HTR-8/SVneo (cell line): ENCODE measurements around the gene GNAI2.

Experiments used
- DNase-seq: peaks from one replicate; pipeline ENCODE4 v3.0.0; 2011; ENCODE audit warnings: low spot score, mixed read lengths; ENCODE audit not compliant: insufficient read length
- FAIRE-seq: peaks from 2 replicates; lab custom pipeline; 2011; peaks lifted over from hg19 to GRCh38; lab: Jason Lieb, UNC

GNAI2 gene

DNA sequence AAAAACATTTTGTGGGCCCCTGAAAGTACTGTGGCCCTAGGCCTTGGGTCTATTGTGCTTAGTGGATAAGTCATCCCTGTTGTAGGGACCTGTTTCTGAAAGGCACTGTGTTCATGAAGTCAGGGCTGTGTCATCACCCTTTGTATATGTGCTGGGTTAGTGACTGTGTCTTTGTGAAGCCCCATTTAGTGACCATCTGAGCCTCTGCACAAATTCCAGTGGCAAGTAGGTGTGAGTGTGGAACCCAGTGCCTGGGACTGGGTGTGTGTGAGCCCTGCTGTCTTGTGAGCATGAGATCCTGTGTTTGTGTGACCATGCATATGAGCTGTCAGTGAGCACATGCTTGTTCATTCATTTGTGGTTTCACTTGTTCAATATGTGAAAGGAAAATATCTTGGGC is 68.6 kb downstream of the GNAI2 start:
- FAIRE-seq = peak; percentile 26
- DNase-seq = no peak
